Stimulated activated CD4-positive, alpha-beta T cell treated with anti-CD3 and anti-CD28 coated beads, Interleukin-12 subunit alpha, Interleukin-12 subunit beta, amount 100 ng/mL, for 4 hours (primary cell): ENCODE measurements around the gene CSH1.

Experiments used
- DNase-seq: peaks from one replicate; pipeline ENCODE4 v3.0.0-alpha.2; 2020

The CSH1 gene

DNA sequence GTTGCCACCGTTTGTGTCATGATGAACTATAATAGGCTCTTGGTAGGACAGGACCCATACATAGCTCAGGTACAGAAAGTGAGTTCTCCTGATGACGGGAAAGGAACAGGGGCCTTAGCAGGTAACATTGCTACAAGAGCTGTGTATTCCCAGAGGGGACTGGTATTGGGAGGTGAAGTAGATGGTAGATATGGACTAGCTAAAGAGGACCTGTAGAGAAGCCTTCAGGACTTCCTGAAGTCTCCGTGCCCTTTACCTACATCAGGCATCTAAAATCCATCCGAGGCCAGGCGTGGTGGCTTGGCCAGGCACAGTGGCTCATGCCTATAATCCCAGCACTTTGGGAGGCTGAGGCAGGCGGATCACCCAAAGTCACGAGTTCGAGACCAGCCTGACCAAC, 41.2 kb downstream of the CSH1 start:
- no peak for DNase-seq

DNA sequence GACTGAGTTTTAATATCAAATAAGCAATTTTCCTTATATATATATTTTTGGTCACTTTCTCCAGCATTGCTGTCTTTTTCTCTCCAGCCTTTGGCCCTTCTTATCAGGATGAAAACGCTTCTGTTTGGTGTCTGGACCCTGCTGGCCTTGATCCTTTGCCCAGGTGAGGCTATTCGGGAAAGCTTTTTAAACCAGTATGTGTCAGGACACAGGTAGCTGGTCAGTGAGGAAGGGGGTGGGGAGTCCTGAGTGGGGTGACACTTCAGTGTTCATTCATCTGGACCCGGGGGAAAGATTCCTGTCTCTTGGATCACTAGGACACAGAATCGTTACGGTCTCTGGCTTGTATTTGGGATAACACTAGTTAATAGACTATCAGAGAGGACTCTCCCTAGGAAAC, 41.7 kb downstream of the CSH1 start:
- no peak for DNase-seq

GRCh38 chr17:63853260-63853659, 43.1 kb downstream of the CSH1 start:
- DNase-seq: no peak

DNA sequence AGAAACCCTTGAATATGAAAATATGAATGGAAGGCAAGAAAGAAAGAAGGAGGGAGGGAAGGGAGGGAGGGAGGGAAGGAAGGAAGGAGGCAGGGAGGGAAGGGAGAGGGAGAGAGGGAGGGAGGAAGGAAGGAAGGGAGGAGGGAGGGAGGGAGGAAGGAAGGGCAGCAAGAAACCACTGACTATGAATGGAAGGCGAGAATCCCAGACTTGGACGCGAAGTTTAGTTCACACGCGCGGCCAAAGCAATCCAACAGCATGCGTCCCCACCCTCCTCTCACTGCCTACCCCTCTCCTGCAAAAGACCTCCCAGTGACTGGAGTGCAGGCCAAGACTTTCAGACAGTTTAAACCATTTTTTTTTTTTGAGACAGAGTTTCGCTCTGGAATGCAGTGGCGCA, 46.0 kb downstream of the CSH1 start:
- DNase-seq: no peak

DNA sequence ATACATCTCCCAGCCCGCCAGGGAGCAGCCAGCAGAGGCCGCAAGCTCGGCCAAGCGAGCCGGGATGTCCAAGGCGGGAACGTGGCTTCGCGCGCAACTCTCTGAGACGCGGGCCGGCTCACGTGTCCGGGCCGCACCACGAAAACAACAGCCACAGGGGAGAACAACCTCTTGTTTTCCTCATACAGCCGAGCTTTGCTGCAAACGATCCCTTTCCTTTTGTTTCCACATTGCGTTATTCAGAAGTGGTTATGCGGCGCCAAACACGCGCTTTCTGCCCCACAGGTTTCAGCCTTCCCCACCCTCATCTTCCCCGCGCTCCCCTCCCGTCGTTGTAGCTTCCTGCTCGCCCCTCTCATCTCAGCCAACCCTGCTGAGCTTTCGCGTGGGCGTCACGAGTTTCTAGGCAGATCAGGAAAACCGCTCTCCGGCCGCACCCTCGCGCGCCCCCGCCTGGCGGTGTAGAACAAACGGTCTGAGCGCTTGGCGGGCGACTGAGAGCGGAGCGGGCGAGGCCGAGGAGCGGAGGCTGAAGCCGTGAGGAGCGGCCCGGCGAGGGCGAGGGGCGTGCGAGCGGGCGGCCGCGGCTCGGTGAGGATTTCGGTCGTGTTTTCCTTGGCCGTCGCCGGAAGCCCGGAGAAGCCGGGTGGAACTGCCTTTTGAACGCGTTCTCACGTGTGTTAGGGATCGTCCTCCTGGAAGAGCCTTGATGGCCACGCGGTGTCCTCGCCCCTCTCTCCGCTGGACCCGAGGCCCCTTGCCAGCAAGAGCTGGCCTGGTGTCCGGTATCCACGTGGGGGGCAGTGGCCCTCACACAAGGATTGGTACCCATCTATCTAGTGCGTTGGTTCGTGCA, 47.3 kb downstream of the CSH1 start:
- DNase-seq: peak; percentile 97

- no peak for DNase-seq
Measured at GRCh38 chr17:63847525-63848249, 48.7 kb downstream of the CSH1 start.

GRCh38 chr17:63845509-63845908, 50.9 kb downstream of the CSH1 start:
- DNase-seq: no peak
